GM12878 (cell line): ENCODE measurements around the gene MYO18B.

ENCODE experiments used
- CBX3 ChIP-seq: fragments of 200-600 bp; sonication (generic); IDR thresholded peaks from 2 replicates; pipeline ENCODE4 v1.6.1; 2016; ENCODE audit warnings: low read depth, borderline replicate concordance
- CTCF ChIP-seq, 3 experiments: IDR thresholded peaks in 2 of 3; conservative IDR thresholded peaks in 1 of 3; 2 replicates each; pipeline ENCODE4 v1.5.1; 2011; ENCODE audit warnings: low read depth in 3 of 3, low read length in 3 of 3, mild to moderate bottlenecking in 3 of 3, control low read depth in 2 of 3, moderate library complexity in 2 of 3, inconsistent platforms in 1 of 3, mixed read lengths in 1 of 3; ENCODE audit not compliant: control insufficient read depth in 2 of 3, insufficient read depth in 1 of 3; ENCODE audit errors: extremely low read depth in 1 of 3
- EP300 ChIP-seq, 2 experiments: fragments of 150-350 bp in 1 of 2; IDR thresholded peaks; 2 replicates each; pipeline ENCODE4 v1.6.1; 2011 to 2012; ENCODE audit warnings: low read depth in 2 of 2, low read length in 2 of 2, borderline replicate concordance in 1 of 2, improper control_type of control experiment in 1 of 2, inconsistent platforms in 1 of 2; ENCODE audit not compliant: control insufficient read depth in 1 of 2
- EZH2 ChIP-seq: IDR thresholded peaks from 2 replicates; pipeline ENCODE4 v1.6.1; 2012; ENCODE audit warnings: low read depth, mild to moderate bottlenecking, control low read depth, inconsistent platforms, low read length, borderline replicate concordance; ENCODE audit not compliant: control insufficient read depth
- MTA2 ChIP-seq: fragments of 450-650 bp; IDR thresholded peaks from 2 replicates; pipeline ENCODE4 v1.6.1; 2016; ENCODE audit warnings: low read depth, mild to moderate bottlenecking, moderate library complexity

- no peak for TF ChIP-seq CBX3
- no peak for TF ChIP-seq EP300 (IDR thresholded peaks at IDR 0.05; ENCODE audit: borderline replicate concordance in 1 of 2, control insufficient read depth in 1 of 2, low read depth in 2 of 2, low read length in 2 of 2)
- TF ChIP-seq MTA2, result no peak
- TF ChIP-seq CTCF (IDR thresholded peaks at IDR 0.05 in 2 of 3, conservative IDR thresholded peaks at IDR 0.05 in 1 of 3; ENCODE audit: control insufficient read depth in 2 of 3, extremely low read depth in 1 of 3, insufficient read depth in 1 of 3, low read depth in 3 of 3, low read length in 3 of 3), result no peak
- TF ChIP-seq EZH2, result no peak
Measured at GRCh38 chr22:25829237-25829636, 87.2 kb downstream of the MYO18B start.
